HEK293 (cell line): ENCODE data around the gene MKRN3.

Experiments used
- CTCF ChIA-PET: fragments of 350-600 bp; formaldehyde crosslinking; extraction: SDS; loops from one replicate; lab custom pipeline; 2021; ENCODE audit warnings: antibody characterized with exemption; lab: Yijun Ruan, JAX
- POLR2A ChIA-PET: fragments of 300-600 bp; formaldehyde crosslinking; extraction: SDS; loops from one replicate; lab custom pipeline; 2020; ENCODE audit warnings: antibody characterized with exemption, inconsistent platforms; lab: Yijun Ruan, JAX
- H3K27ac ChIP-seq: fragments of 200-500 bp; sonication (Bioruptor generic); 2 replicates; pipeline ENCODE4 v1.5.1; 2014; ENCODE audit warnings: low read depth, low read length, control low read depth, inconsistent platforms; ENCODE audit errors: extremely low read depth
- H3K36me3 ChIP-seq, 2 experiments: fragments of 200-500 bp in 1 of 2; sonication (Bioruptor generic) in 1 of 2; 1 replicate in 1 of 2; 2 replicates in 1 of 2; pipeline ENCODE4 v1.5.1; 2014 to 2017; ENCODE audit warnings: inconsistent platforms in 2 of 2, low read length in 2 of 2; ENCODE audit not compliant: control insufficient read depth in 2 of 2, insufficient read depth in 1 of 2
- H3K4me1 ChIP-seq: fragments of 200-500 bp; sonication (Bioruptor generic); 2 replicates; pipeline ENCODE4 v1.5.1; 2014; ENCODE audit warnings: mild to moderate bottlenecking, low read length, inconsistent platforms; ENCODE audit not compliant: control insufficient read depth, insufficient read depth
- H3K4me3 ChIP-seq: 2 replicates; pipeline ENCODE4 v1.5.1; 2011; ENCODE audit warnings: low read depth, mild to moderate bottlenecking, control low read depth, low read length, moderate library complexity
- H3K9me3 ChIP-seq: fragments of 200-500 bp; sonication (Bioruptor generic); 2 replicates; pipeline ENCODE4 v1.5.1; 2014; ENCODE audit warnings: low read depth, low read length, inconsistent platforms; ENCODE audit not compliant: control insufficient read depth, insufficient read depth
- HOXA7 ChIP-seq: sonication (generic); formaldehyde crosslinking; IDR thresholded peaks from 2 replicates; pipeline ENCODE4 v1.8.1; 2022; ENCODE audit warnings: missing genetic modification reagents, borderline replicate concordance
- SCRT1 ChIP-seq: fragments of 450-650 bp; formaldehyde crosslinking; IDR thresholded peaks from 2 replicates; pipeline ENCODE4 v1.5.1; 2016; ENCODE audit warnings: missing biosample characterization, missing genetic modification characterization, borderline replicate concordance
- YY2 ChIP-seq: fragments of 450-650 bp; formaldehyde crosslinking; IDR thresholded peaks from 2 replicates; pipeline ENCODE4 v1.5.1; 2016; ENCODE audit warnings: missing biosample characterization, missing genetic modification characterization
- ZBTB48 ChIP-seq: fragments of 450-650 bp; formaldehyde crosslinking; IDR thresholded peaks from 2 replicates; pipeline ENCODE4 v1.5.1; 2016; ENCODE audit warnings: missing biosample characterization, missing genetic modification characterization
- ZBTB8A ChIP-seq: fragments of 450-650 bp; formaldehyde crosslinking; IDR thresholded peaks from 2 replicates; pipeline ENCODE4 v1.5.1; 2016; ENCODE audit warnings: missing biosample characterization, missing genetic modification characterization
- ZFP37 ChIP-seq: fragments of 450-650 bp; formaldehyde crosslinking; IDR thresholded peaks from 2 replicates; pipeline ENCODE4 v1.5.1; 2016; ENCODE audit warnings: missing biosample characterization, missing genetic modification characterization
- ZNF10 ChIP-seq: fragments of 450-650 bp; formaldehyde crosslinking; IDR thresholded peaks from 2 replicates; pipeline ENCODE4 v1.5.1; 2017; ENCODE audit warnings: missing biosample characterization, missing genetic modification characterization
- ZNF112 ChIP-seq: fragments of 450-650 bp; formaldehyde crosslinking; IDR thresholded peaks from 2 replicates; pipeline ENCODE4 v1.5.0; 2017; ENCODE audit warnings: missing biosample characterization, missing genetic modification characterization
- ZNF239 ChIP-seq: fragments of 450-650 bp; formaldehyde crosslinking; IDR thresholded peaks from 2 replicates; pipeline ENCODE4 v1.5.1; 2016; ENCODE audit warnings: missing biosample characterization, missing genetic modification characterization
- ZNF366 ChIP-seq: fragments of 450-650 bp; formaldehyde crosslinking; conservative IDR thresholded peaks from 2 replicates; pipeline ENCODE4 v1.5.1; 2016; ENCODE audit warnings: missing biosample characterization, missing genetic modification characterization
- ZNF391 ChIP-seq: fragments of 450-650 bp; formaldehyde crosslinking; IDR thresholded peaks from 2 replicates; pipeline ENCODE4 v1.5.1; 2016; ENCODE audit warnings: low read depth, missing biosample characterization, missing genetic modification characterization, borderline replicate concordance
- ZNF521 ChIP-seq: fragments of 450-650 bp; formaldehyde crosslinking; IDR thresholded peaks from 2 replicates; pipeline ENCODE4 v1.5.1; 2017; ENCODE audit warnings: missing biosample characterization, mild to moderate bottlenecking, missing genetic modification characterization
- ZNF548 ChIP-seq: fragments of 450-650 bp; formaldehyde crosslinking; IDR thresholded peaks from 2 replicates; pipeline ENCODE4 v1.5.1; 2016; ENCODE audit warnings: missing biosample characterization, missing genetic modification characterization
- ZNF555 ChIP-seq: fragments of 450-650 bp; formaldehyde crosslinking; conservative IDR thresholded peaks from 2 replicates; pipeline ENCODE4 v1.5.1; 2017; ENCODE audit warnings: missing biosample characterization, mild to moderate bottlenecking, missing genetic modification characterization, inconsistent platforms
- ZNF571 ChIP-seq: fragments of 450-650 bp; formaldehyde crosslinking; IDR thresholded peaks from 2 replicates; pipeline ENCODE4 v1.5.0; 2017; ENCODE audit warnings: missing biosample characterization, missing genetic modification characterization
- ZNF654 ChIP-seq: fragments of 450-650 bp; formaldehyde crosslinking; IDR thresholded peaks from 2 replicates; pipeline ENCODE4 v1.5.1; 2016; ENCODE audit warnings: low read depth, missing biosample characterization, missing genetic modification characterization
- ZNF701 ChIP-seq: fragments of 450-650 bp; formaldehyde crosslinking; IDR thresholded peaks from 2 replicates; pipeline ENCODE4 v1.5.1; 2016; ENCODE audit warnings: missing biosample characterization, missing genetic modification characterization
- TF ChIP-seq, protein P1 (sequence below): fragments of 450-650 bp; formaldehyde crosslinking; IDR thresholded peaks from 2 replicates; pipeline ENCODE4 v1.5.1; 2016; ENCODE audit warnings: missing biosample characterization, missing genetic modification characterization
- TF ChIP-seq, protein P2 (sequence below): fragments of 450-650 bp; IDR thresholded peaks from 2 replicates; pipeline ENCODE4 v1.5.1; 2018; ENCODE audit warnings: missing biosample characterization, missing genetic modification characterization
- TF ChIP-seq, protein P3 (sequence below): fragments of 450-650 bp; formaldehyde crosslinking; IDR thresholded peaks from 2 replicates; pipeline ENCODE4 v1.5.1; 2016; ENCODE audit warnings: missing biosample characterization, missing genetic modification characterization, low read depth
- TF ChIP-seq, protein P4 (sequence below): fragments of 450-650 bp; formaldehyde crosslinking; IDR thresholded peaks from 2 replicates; pipeline ENCODE4 v1.5.1; 2016; ENCODE audit warnings: missing biosample characterization, missing genetic modification characterization
- TF ChIP-seq, protein P5 (sequence below): fragments of 450-650 bp; formaldehyde crosslinking; IDR thresholded peaks from 2 replicates; pipeline ENCODE4 v1.5.1; 2016; ENCODE audit warnings: missing biosample characterization, missing genetic modification characterization

Gene MKRN3

DNA sequence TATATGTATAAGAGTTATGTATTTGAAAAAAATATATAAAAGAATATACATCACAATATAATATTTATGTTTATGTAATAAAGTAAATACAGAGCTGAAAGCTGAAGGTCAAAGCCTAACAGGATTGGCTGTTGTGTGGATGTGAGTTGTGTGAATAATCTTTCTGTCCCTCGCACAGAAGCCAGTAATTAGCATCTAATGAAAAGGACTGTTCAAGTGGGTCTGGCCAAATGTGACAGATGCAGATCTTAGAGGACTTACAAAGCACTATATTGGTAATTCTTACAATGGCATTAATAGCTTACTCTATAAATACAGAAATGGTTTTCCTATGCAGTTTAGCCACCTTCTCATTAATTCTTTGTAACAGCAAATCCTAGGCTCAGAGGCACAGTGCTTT, 2.4 kb downstream of the MKRN3 start:
- POLR2A ChIA-PET = no interaction called here
- Histone ChIP-seq H3K27ac (no peak overlapping the region), H3K36me3 (no peaks in the 10 kb centered on the region), H3K9me3 (no peaks in the 10 kb centered on the region), H3K4me3 (no peak overlapping the region), H3K4me1 (no peaks in the 10 kb centered on the region)
- no peak for TF ChIP-seq ZNF701 (tag by site-specific recombination)
- CTCF ChIA-PET = no interaction called here

DNA sequence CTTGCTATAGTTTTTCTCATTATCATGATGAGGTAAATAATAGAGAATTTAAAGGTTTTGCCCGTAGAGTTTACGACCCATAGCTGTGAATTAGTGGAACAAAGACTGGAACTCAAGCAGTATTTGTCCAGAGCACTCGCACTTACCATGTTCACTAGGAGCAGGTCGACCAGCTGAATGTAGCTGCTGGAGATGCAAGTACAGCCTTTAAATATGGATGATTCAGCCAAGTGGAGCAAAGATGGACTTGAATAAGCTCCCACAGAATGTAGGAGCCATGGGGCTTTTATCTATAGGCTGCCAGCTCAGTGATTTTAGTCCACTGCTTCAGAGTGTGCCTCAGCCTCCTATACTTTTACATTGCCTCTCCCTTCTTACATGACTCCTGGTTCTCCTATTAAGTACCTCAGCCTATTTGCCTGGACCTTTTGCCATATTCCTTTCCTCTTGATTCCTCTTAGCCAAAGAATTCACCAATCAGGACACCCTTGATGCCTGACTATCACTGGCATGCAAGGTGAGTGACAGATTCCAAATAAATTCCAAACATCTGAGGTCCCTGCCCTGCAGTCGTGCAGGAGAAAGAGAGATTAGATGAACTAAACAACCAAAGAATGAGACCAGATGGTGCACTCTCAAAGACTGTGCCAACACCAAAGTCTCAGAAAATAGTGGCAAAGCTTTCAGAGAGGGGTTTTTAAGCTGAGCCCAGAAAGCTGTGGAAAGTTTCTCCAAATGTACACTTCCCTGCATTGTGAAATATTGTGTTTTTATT, 3.9 kb downstream of the MKRN3 start:
- Histone ChIP-seq H3K36me3 (no peaks in the 10 kb centered on the region), H3K9me3 (no peaks in the 10 kb centered on the region), H3K4me3 (no peak overlapping the region)
- CTCF ChIA-PET = no interaction called here
- TF ChIP-seq, protein P1, sequence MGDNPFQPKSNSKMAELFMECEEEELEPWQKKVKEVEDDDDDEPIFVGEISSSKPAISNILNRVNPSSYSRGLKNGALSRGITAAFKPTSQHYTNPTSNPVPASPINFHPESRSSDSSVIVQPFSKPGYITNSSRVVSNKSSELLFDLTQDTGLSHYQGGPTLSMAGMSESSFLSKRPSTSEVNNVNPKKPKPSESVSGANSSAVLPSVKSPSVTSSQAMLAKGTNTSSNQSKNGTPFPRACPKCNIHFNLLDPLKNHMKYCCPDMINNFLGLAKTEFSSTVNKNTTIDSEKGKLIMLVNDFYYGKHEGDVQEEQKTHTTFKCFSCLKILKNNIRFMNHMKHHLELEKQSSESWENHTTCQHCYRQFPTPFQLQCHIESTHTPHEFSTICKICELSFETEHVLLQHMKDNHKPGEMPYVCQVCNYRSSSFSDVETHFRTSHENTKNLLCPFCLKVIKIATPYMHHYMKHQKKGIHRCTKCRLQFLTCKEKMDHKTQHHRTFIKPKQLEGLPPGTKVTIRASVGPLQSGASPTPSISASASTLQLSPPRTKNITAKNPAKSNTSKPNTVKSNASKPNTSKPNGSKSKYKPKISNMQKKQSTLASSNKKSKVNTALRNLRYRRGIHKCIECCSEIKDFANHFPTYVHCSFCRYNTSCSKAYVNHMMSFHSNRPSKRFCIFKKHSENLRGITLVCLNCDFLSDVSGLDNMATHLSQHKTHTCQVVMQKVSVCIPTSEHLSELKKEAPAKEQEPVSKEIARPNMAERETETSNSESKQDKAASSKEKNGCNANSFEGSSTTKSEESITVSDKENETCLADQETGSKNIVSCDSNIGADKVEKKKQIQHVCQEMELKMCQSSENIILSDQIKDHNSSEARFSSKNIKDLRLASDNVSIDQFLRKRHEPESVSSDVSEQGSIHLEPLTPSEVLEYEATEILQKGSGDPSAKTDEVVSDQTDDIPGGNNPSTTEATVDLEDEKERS = no peak
- TF ChIP-seq ZNF571 (tag by site-specific recombination) (no peak), ZNF366 (tag by site-specific recombination) (no peak), HOXA7 (no peak), ZNF654 (tag by site-specific recombination) (no peak), ZNF548 (no peak), ZNF10 (no peak), ZFP37 (no peak), YY2 (no peak)
- TF ChIP-seq, protein P2, sequence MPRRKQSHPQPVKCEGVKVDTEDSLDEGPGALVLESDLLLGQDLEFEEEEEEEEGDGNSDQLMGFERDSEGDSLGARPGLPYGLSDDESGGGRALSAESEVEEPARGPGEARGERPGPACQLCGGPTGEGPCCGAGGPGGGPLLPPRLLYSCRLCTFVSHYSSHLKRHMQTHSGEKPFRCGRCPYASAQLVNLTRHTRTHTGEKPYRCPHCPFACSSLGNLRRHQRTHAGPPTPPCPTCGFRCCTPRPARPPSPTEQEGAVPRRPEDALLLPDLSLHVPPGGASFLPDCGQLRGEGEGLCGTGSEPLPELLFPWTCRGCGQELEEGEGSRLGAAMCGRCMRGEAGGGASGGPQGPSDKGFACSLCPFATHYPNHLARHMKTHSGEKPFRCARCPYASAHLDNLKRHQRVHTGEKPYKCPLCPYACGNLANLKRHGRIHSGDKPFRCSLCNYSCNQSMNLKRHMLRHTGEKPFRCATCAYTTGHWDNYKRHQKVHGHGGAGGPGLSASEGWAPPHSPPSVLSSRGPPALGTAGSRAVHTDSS (tag by site-specific recombination) = no peak
- TF ChIP-seq, protein P3, sequence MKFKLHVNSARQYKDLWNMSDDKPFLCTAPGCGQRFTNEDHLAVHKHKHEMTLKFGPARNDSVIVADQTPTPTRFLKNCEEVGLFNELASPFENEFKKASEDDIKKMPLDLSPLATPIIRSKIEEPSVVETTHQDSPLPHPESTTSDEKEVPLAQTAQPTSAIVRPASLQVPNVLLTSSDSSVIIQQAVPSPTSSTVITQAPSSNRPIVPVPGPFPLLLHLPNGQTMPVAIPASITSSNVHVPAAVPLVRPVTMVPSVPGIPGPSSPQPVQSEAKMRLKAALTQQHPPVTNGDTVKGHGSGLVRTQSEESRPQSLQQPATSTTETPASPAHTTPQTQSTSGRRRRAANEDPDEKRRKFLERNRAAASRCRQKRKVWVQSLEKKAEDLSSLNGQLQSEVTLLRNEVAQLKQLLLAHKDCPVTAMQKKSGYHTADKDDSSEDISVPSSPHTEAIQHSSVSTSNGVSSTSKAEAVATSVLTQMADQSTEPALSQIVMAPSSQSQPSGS (tag by site-specific recombination) = no peak
- TF ChIP-seq, all 188 proteins: peak for 0
- POLR2A ChIA-PET = no interaction called here
- Histone ChIP-seq H3K4me1 (no peaks in the 10 kb centered on the region), H3K27ac (no peak overlapping the region)

DNA sequence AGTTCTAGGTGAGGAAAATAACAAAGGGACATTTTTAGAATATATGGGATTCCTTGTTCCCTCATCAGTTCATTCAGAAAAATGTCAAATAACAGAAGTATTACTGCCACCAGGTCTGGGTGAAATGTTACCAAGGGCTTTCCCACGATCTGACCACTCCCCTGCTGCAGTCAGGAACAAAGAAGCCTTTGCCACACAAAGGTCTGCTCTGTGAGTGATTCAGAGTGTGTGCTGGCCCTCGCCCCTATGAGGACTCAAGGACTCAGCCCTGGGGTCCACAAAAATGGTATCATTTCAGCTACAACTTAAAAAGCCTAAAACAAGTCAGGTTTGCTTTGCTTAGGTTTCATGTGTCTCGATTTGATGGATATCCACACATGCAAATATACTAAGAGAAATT, 5.0 kb downstream of the MKRN3 start:
- CTCF ChIA-PET = interaction anchor here (1.3 kb wide), 1 partner anchor 58 kb away, joined by 3 read pairs; no protein-coding TSS in a partner anchor
- POLR2A ChIA-PET = no interaction called here
- H3K27ac ChIP-seq = no peak overlapping the region
- H3K36me3 ChIP-seq = no peaks in the 10 kb centered on the region
- H3K4me1 ChIP-seq = no peaks in the 10 kb centered on the region
- TF ChIP-seq ZNF239 = no peak
- TF ChIP-seq ZNF112 (tag by site-specific recombination) = no peak
- TF ChIP-seq ZBTB8A (tag by site-specific recombination) = no peak
- TF ChIP-seq, protein P4, sequence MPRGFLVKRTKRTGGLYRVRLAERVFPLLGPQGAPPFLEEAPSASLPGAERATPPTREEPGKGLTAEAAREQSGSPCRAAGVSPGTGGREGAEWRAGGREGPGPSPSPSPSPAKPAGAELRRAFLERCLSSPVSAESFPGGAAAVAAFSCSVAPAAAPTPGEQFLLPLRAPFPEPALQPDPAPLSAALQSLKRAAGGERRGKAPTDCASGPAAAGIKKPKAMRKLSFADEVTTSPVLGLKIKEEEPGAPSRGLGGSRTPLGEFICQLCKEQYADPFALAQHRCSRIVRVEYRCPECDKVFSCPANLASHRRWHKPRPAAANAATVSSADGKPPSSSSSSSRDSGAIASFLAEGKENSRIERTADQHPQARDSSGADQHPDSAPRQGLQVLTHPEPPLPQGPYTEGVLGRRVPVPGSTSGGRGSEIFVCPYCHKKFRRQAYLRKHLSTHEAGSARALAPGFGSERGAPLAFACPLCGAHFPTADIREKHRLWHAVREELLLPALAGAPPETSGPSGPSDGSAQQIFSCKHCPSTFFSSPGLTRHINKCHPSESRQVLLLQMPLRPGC (tag by site-specific recombination) = no peak
- TF ChIP-seq ZNF521 (tag by site-specific recombination) = no peak
- no peak for TF ChIP-seq SCRT1 (tag by site-specific recombination)
- TF ChIP-seq ZNF555 (tag by site-specific recombination) = no peak
- TF ChIP-seq, protein P5, sequence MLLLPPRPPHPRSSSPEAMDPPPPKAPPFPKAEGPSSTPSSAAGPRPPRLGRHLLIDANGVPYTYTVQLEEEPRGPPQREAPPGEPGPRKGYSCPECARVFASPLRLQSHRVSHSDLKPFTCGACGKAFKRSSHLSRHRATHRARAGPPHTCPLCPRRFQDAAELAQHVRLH (tag by site-specific recombination) = no peak
- no peak for TF ChIP-seq ZBTB48
- no peak for TF ChIP-seq ZNF391 (tag by site-specific recombination)
- no peak overlapping the region for H3K4me3 ChIP-seq
- H3K9me3 ChIP-seq = no peaks in the 10 kb centered on the region
